OCI-LY1 (cell line): ENCODE measurements around the gene USP7.

Experiments used
- H2AFZ ChIP-seq: fragments of 200-600 bp; sonication (generic), shearing (Covaris generic); 2 replicates; pipeline ENCODE4 v1.6.0; 2014; ENCODE audit warnings: antibody characterized with exemption, mild to moderate bottlenecking, low read length
- H3F3A ChIP-seq: fragments of 200-600 bp; sonication (generic), shearing (Covaris generic); 2 replicates; pipeline ENCODE4 v1.6.0; 2014; ENCODE audit warnings: mild to moderate bottlenecking, antibody characterized with exemption, low read length, moderate library complexity; ENCODE audit not compliant: insufficient read depth
- H3K27ac ChIP-seq: fragments of 200-600 bp; sonication (generic); 2 replicates; pipeline ENCODE4 v1.5.1; 2014; ENCODE audit warnings: low read length, mixed run types, mild to moderate bottlenecking, low read depth; ENCODE audit not compliant: poor library complexity, severe bottlenecking
- H3K27me3 ChIP-seq: fragments of 200-600 bp; sonication (generic); 2 replicates; pipeline ENCODE4 v1.6.0; 2014; ENCODE audit warnings: antibody characterized with exemption, mild to moderate bottlenecking, low read length, moderate library complexity; ENCODE audit not compliant: insufficient read depth
- H3K36me3 ChIP-seq: fragments of 200-600 bp; sonication (generic); 2 replicates; pipeline ENCODE4 v1.6.1; 2014; ENCODE audit warnings: mild to moderate bottlenecking, antibody characterized with exemption, low read length, moderate library complexity, mixed read lengths; ENCODE audit not compliant: insufficient read depth
- H3K4me1 ChIP-seq: fragments of 200-600 bp; sonication (generic); 2 replicates; pipeline ENCODE4 v1.5.1; 2014; ENCODE audit warnings: mild to moderate bottlenecking, low read length, moderate library complexity; ENCODE audit not compliant: insufficient read depth, severe bottlenecking
- H3K4me2 ChIP-seq: fragments of 200-600 bp; sonication (generic), shearing (Covaris generic); 2 replicates; pipeline ENCODE4 v1.6.1; 2014; ENCODE audit warnings: low read length
- H3K4me3 ChIP-seq: fragments of 200-600 bp; sonication (generic); 2 replicates; pipeline ENCODE4 v1.5.1; 2014; ENCODE audit warnings: low read length, low read depth, mild to moderate bottlenecking, mixed read lengths; ENCODE audit not compliant: poor library complexity, severe bottlenecking
- H3K79me2 ChIP-seq: fragments of 200-600 bp; shearing (Covaris generic); 2 replicates; pipeline ENCODE4 v1.6.1; 2016; ENCODE audit warnings: mixed run types, low read length, mixed read lengths; ENCODE audit not compliant: insufficient read depth
- H3K9ac ChIP-seq: fragments of 200-600 bp; sonication (generic), shearing (Covaris generic); 2 replicates; pipeline ENCODE4 v1.6.1; 2014; ENCODE audit warnings: mild to moderate bottlenecking, low read length, mixed read lengths
- H3K9me2 ChIP-seq: fragments of 200-600 bp; sonication (generic), shearing (Covaris generic); 2 replicates; pipeline ENCODE4 v1.6.1; 2014; ENCODE audit warnings: low read depth, mild to moderate bottlenecking, low read length, mixed read lengths
- H3K9me3 ChIP-seq: fragments of 200-600 bp; shearing (Covaris generic); 2 replicates; pipeline ENCODE4 v1.6.1; 2014; ENCODE audit warnings: low read length, mixed read lengths
- H4K20me1 ChIP-seq: fragments of 200-600 bp; sonication (generic), shearing (Covaris generic); 2 replicates; pipeline ENCODE4 v1.6.0; 2016; ENCODE audit warnings: mild to moderate bottlenecking, low read length; ENCODE audit not compliant: insufficient read depth
- EZH2 ChIP-seq: fragments of 200-600 bp; sonication (generic), shearing (Covaris generic); IDR thresholded peaks from 2 replicates; pipeline ENCODE4 v1.8.0; 2017; ENCODE audit warnings: borderline replicate concordance, mixed run types, mild to moderate bottlenecking, antibody characterized with exemption, low read length, moderate library complexity, mixed read lengths
- TF ChIP-seq, protein P1 (sequence below): fragments of 200-600 bp; sonication (generic), shearing (Covaris generic); IDR thresholded peaks from 2 replicates; pipeline ENCODE4 v1.5.1; 2017; ENCODE audit warnings: mild to moderate bottlenecking, antibody characterized with exemption, low read length, moderate library complexity, mixed read lengths

Gene USP7

DNA sequence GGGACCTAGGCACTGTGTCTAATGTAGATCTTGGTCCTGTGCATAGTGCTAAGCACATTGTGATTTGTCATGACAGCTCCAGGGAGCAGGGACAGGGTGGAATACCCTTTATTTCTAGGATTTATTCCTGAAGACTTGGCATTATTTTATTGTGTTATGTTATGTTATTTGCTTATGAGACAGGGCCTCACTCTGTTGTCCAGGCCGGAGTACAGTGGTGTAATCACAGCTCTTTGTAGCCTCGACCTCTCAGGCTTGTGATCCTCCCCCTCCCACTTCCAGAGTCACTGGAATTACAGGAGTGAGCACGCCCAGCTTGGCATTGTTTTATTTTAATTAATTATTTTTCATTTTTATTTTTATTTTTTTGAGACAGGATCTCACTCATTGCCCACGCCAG is 40.5 kb upstream of the USP7 start:
- TF ChIP-seq, protein P1, sequence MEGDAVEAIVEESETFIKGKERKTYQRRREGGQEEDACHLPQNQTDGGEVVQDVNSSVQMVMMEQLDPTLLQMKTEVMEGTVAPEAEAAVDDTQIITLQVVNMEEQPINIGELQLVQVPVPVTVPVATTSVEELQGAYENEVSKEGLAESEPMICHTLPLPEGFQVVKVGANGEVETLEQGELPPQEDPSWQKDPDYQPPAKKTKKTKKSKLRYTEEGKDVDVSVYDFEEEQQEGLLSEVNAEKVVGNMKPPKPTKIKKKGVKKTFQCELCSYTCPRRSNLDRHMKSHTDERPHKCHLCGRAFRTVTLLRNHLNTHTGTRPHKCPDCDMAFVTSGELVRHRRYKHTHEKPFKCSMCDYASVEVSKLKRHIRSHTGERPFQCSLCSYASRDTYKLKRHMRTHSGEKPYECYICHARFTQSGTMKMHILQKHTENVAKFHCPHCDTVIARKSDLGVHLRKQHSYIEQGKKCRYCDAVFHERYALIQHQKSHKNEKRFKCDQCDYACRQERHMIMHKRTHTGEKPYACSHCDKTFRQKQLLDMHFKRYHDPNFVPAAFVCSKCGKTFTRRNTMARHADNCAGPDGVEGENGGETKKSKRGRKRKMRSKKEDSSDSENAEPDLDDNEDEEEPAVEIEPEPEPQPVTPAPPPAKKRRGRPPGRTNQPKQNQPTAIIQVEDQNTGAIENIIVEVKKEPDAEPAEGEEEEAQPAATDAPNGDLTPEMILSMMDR, result no peak
- TF ChIP-seq EZH2, result no peak
- H2AFZ ChIP-seq, result no peak overlapping the region
- no peaks in the 10 kb centered on the region for H3F3A ChIP-seq
- no peaks in the 10 kb centered on the region for H3K27me3 ChIP-seq
- no peak overlapping the region for H3K4me3 ChIP-seq
- no peak overlapping the region for H3K9ac ChIP-seq
- no peaks in the 10 kb centered on the region for H3K79me2 ChIP-seq
- peaks cover 5% of the 10 kb centered on the region for H3K4me1 ChIP-seq
- H4K20me1 ChIP-seq, result no peaks in the 10 kb centered on the region
- no peak overlapping the region for H3K4me2 ChIP-seq
- no peaks in the 10 kb centered on the region for H3K9me3 ChIP-seq
- H3K9me2 ChIP-seq, result no peaks in the 10 kb centered on the region
- H3K27ac ChIP-seq, result no peak overlapping the region
- H3K36me3 ChIP-seq, result no peaks in the 10 kb centered on the region

DNA sequence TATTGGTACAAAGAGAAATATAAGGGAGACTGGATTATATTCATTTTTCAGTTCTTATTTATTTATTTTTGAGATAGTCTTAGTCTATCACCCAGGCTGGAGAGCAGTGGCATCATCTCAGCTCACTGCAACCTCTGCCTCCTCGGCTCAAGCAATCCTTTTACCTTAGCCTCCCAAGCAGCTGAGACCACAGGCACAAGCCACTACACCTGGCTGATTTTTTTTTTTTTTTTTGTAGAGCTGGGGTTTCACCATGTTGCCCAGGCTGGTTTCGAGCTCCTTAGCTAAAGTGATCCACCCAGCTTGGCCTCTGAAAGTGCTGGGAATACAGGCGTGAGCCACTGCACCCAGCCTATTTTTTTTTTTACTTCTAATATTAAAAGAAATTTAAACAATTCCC is 40.1 kb upstream of the USP7 start:
- H4K20me1 ChIP-seq, result no peaks in the 10 kb centered on the region
- no peak overlapping the region for H3K9ac ChIP-seq
- H2AFZ ChIP-seq, result no peak overlapping the region
- H3K9me3 ChIP-seq, result no peaks in the 10 kb centered on the region
- H3K9me2 ChIP-seq, result no peaks in the 10 kb centered on the region
- H3K27me3 ChIP-seq, result no peaks in the 10 kb centered on the region
- no peaks in the 10 kb centered on the region for H3F3A ChIP-seq
- no peak overlapping the region for H3K4me3 ChIP-seq
- H3K27ac ChIP-seq, result no peak overlapping the region
- H3K36me3 ChIP-seq, result no peaks in the 10 kb centered on the region
- no peak overlapping the region for H3K4me2 ChIP-seq
- no peaks in the 10 kb centered on the region for H3K79me2 ChIP-seq
- H3K4me1 ChIP-seq, result peaks cover 5% of the 10 kb centered on the region
- TF ChIP-seq, protein P1, result no peak
- no peak for TF ChIP-seq EZH2

DNA sequence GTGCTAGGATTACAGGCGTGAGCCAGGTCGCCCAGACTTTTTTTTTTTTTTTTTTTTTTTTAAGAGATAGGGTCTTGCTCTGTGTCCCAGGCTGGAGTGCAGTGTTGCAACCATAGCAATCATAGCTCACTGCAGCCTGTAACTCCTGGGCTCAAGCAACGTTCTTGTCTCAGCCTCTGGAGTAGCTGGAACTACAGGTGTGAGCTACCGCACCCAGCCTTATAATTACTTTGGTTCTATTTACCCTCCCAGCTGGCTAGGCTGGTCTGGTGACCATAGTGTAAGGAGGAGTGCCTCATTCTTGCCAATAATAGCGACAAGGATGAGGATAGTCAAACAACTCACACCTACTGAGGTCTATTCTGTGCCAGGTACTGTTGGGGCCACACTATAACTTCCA is 39.6 kb upstream of the USP7 start:
- no peaks in the 10 kb centered on the region for H3K79me2 ChIP-seq
- no peak overlapping the region for H3K9ac ChIP-seq
- no peak overlapping the region for H2AFZ ChIP-seq
- no peaks in the 10 kb centered on the region for H3K36me3 ChIP-seq
- no peaks in the 10 kb centered on the region for H3K27me3 ChIP-seq
- H4K20me1 ChIP-seq, result no peaks in the 10 kb centered on the region
- no peak overlapping the region for H3K4me2 ChIP-seq
- no peaks in the 10 kb centered on the region for H3K9me2 ChIP-seq
- no peaks in the 10 kb centered on the region for H3F3A ChIP-seq
- TF ChIP-seq EZH2, result no peak
- TF ChIP-seq, protein P1, result no peak
- H3K27ac ChIP-seq, result no peak overlapping the region
- H3K4me1 ChIP-seq, result peaks cover under 1% of the 10 kb centered on the region
- no peaks in the 10 kb centered on the region for H3K9me3 ChIP-seq
- no peak overlapping the region for H3K4me3 ChIP-seq
